ENCODE measurements around the gene HAL. TPM values are rescaled to one million over a fixed set of nuclear protein-coding genes. Genes with fewer than 3 reads are reported as not detected.

HAL gene
- polyA plus RNA-seq, 1 donor (not counting 4 experiments of a cell fraction or from before 2014, with no cell fraction given), result 0.51 TPM

GRCh38 chr12:95955549-95956159 lies 40.5 kb downstream of the HAL start:
- dilution Hi-C loops (cut with MboI; ENCODE audit: extremely low pct_ligation_motif_present, low sequenced_read_pairs), result no loop called here
- no peak for TF ChIP-seq EZH2 (IDR thresholded peaks at IDR 0.05; ENCODE audit: low read length)
- no peak for TF ChIP-seq CTCF (optimal IDR thresholded peaks at IDR 0.05 in 1 of 3, IDR thresholded peaks at IDR 0.05 in 1 of 3, conservative IDR thresholded peaks at IDR 0.05 in 1 of 3; ENCODE audit: extremely low read depth in 1 of 3, insufficient read depth in 2 of 3, low read length in 3 of 3)
- H3K9me3 ChIP-seq (ENCODE audit: control insufficient read depth, low read depth, low read length), result no peaks in the 10 kb centered on the region
- H3K9me1 ChIP-seq (ENCODE audit: control insufficient read depth, extremely low read depth, insufficient read depth, low read length), result no peaks in the 10 kb centered on the region
- no peak overlapping the region for H3K27ac ChIP-seq (ENCODE audit: control insufficient read depth, insufficient read depth, low read length)
- no peaks in the 10 kb centered on the region for H3K36me3 ChIP-seq (ENCODE audit: control insufficient read depth in 2 of 2, extremely low read depth in 1 of 2, insufficient read depth in 2 of 2, low read length in 2 of 2)
- FAIRE-seq (no peak), DNase-seq (ENCODE audit: low read depth, low spot score) (no peak)
- H2AFZ ChIP-seq (ENCODE audit: control insufficient read depth, low read length), result no peak overlapping the region
- no peaks in the 10 kb centered on the region for H3K4me1 ChIP-seq (ENCODE audit: control insufficient read depth, extremely low read depth, insufficient read depth, low read length)
- no peak overlapping the region for H3K9ac ChIP-seq (ENCODE audit: control insufficient read depth, extremely low read depth, insufficient read depth, low read length)
- no peaks in the 10 kb centered on the region for H4K20me1 ChIP-seq (ENCODE audit: control insufficient read depth, extremely low read depth, insufficient read depth, low read length)
- H3K27me3 ChIP-seq (ENCODE audit: control insufficient read depth, extremely low read depth, insufficient read depth, low read length), result peaks cover under 1% of the 10 kb centered on the region
- H3K4me2 ChIP-seq (ENCODE audit: control insufficient read depth, extremely low read depth, insufficient read depth, low read depth, low read length), result no peak overlapping the region
- H3K79me2 ChIP-seq (ENCODE audit: control insufficient read depth, insufficient read depth, low read length), result no peaks in the 10 kb centered on the region
- no peak overlapping the region for H3K4me3 ChIP-seq (ENCODE audit: control insufficient read depth in 2 of 3, extremely low read depth in 1 of 3, insufficient read depth in 2 of 3, low read depth in 1 of 3, low read length in 3 of 3)

- Histone ChIP-seq H3K9me3 (ENCODE audit: control insufficient read depth, low read depth, low read length) (no peaks in the 10 kb centered on the region), H3K4me2 (ENCODE audit: control insufficient read depth, extremely low read depth, insufficient read depth, low read depth, low read length) (no peak overlapping the region), H3K9ac (ENCODE audit: control insufficient read depth, extremely low read depth, insufficient read depth, low read length) (no peak overlapping the region), H3K9me1 (ENCODE audit: control insufficient read depth, extremely low read depth, insufficient read depth, low read length) (no peaks in the 10 kb centered on the region), H3K4me1 (ENCODE audit: control insufficient read depth, extremely low read depth, insufficient read depth, low read length) (no peaks in the 10 kb centered on the region), H3K4me3 (ENCODE audit: control insufficient read depth in 2 of 3, extremely low read depth in 1 of 3, insufficient read depth in 2 of 3, low read depth in 1 of 3, low read length in 3 of 3) (no peak overlapping the region), H4K20me1 (ENCODE audit: control insufficient read depth, extremely low read depth, insufficient read depth, low read length) (no peaks in the 10 kb centered on the region), H3K27ac (ENCODE audit: control insufficient read depth, insufficient read depth, low read length) (no peak overlapping the region), H3K79me2 (ENCODE audit: control insufficient read depth, insufficient read depth, low read length) (no peaks in the 10 kb centered on the region), H3K36me3 (ENCODE audit: control insufficient read depth in 2 of 2, extremely low read depth in 1 of 2, insufficient read depth in 2 of 2, low read length in 2 of 2) (no peaks in the 10 kb centered on the region), H2AFZ (ENCODE audit: control insufficient read depth, low read length) (no peak overlapping the region), H3K27me3 (ENCODE audit: control insufficient read depth, extremely low read depth, insufficient read depth, low read length) (peaks cover 4% of the 10 kb centered on the region)
- FAIRE-seq, result no peak
- dilution Hi-C loops (cut with MboI; ENCODE audit: extremely low pct_ligation_motif_present, low sequenced_read_pairs), result no loop called here
- TF ChIP-seq EZH2 (IDR thresholded peaks at IDR 0.05; ENCODE audit: low read length), result no peak
- TF ChIP-seq CTCF (optimal IDR thresholded peaks at IDR 0.05 in 1 of 3, IDR thresholded peaks at IDR 0.05 in 1 of 3, conservative IDR thresholded peaks at IDR 0.05 in 1 of 3; ENCODE audit: extremely low read depth in 1 of 3, insufficient read depth in 2 of 3, low read length in 3 of 3), result no peak
- DNase-seq (ENCODE audit: low read depth, low spot score), result no peak
These were observed 43.1 kb downstream of the HAL start for GRCh38 chr12:95953000-95953399.
